K562 (cell line): Measurements from ENCODE around the gene ZNF821. TPM values are rescaled to one million over a fixed set of nuclear protein-coding genes. Genes with fewer than 3 reads are reported as not detected.
A peak's percentile ranks its signal among the peaks of the same experiment; 100 is the strongest.

Source experiments
- ATAC-seq: fragments of 200-7000 bp; cut with Tn5 transposase; 3 replicates; pipeline ENCODE4 v1.9.1; 2020; ENCODE audit warnings: moderate library complexity
- BruUV-seq: library from RNA; stranded (reverse); fragments of 400-500 nt; replicated peaks from 2 replicates; lab custom pipeline; 2021; lab: Mats Ljungman, UMichigan
- CTCF ChIA-PET: fragments of 300-600 bp; formaldehyde crosslinking; extraction: SDS; loops from one replicate; lab custom pipeline; 2021; ENCODE audit warnings: low intra/inter-chr PET ratio; lab: Yijun Ruan, JAX
- POLR2A ChIA-PET: fragments of 300-600, 350-650 bp; sonication (Branson Sonifier 250); formaldehyde crosslinking; extraction: SDS; loops from one replicate; lab custom pipeline; 2021; ENCODE audit warnings: antibody characterized with exemption, inconsistent platforms; lab: Yijun Ruan, JAX
- DNase-seq, 4 experiments: peaks; one replicate each; pipeline versions ENCODE4 v3.0.0 to v3.0.0-alpha.2; 2011 to 2018; ENCODE audit warnings: low spot score in 3 of 4, mixed read lengths in 3 of 4; ENCODE audit errors: extremely low read depth in 1 of 4
- FAIRE-seq: peaks from 2 replicates; lab custom pipeline; 2011; peaks lifted over from hg19 to GRCh38; lab: Jason Lieb, UNC
- H2AFZ ChIP-seq: 2 replicates; pipeline ENCODE4 v1.6.0; 2011; ENCODE audit warnings: low read depth, low read length, control low read depth, inconsistent platforms
- H3K27ac ChIP-seq: fragments of 200-600 bp; 3 replicates; pipeline ENCODE4 v1.8.0; 2011; ENCODE audit warnings: low read depth, mild to moderate bottlenecking, control low read depth, inconsistent platforms, low read length, moderate library complexity, mixed read lengths; ENCODE audit errors: extremely low read depth
- H3K27me3 ChIP-seq, 2 experiments: fragments of 300-600 bp in 1 of 2; 2 replicates in 1 of 2; 3 replicates in 1 of 2; pipeline versions ENCODE4 v1.6.0 to v1.8.0; 2011; ENCODE audit warnings: inconsistent platforms in 2 of 2, low read length in 2 of 2, mild to moderate bottlenecking in 1 of 2, mixed read lengths in 1 of 2, moderate library complexity in 1 of 2; ENCODE audit not compliant: control insufficient read depth in 2 of 2, insufficient read depth in 2 of 2
- H3K36me3 ChIP-seq: fragments of 300-600 bp; 3 replicates; pipeline ENCODE4 v1.8.0; 2011; ENCODE audit warnings: mild to moderate bottlenecking, low read length, inconsistent platforms; ENCODE audit not compliant: control insufficient read depth, insufficient read depth
- H3K4me1 ChIP-seq, 2 experiments: fragments of 200-600 bp in 1 of 2; replicated peaks in 1 of 2; 2 replicates in 1 of 2; 3 replicates in 1 of 2; pipeline versions ENCODE4 v1.5.1 to v1.8.0; 2011; ENCODE audit warnings: inconsistent platforms in 2 of 2, low read length in 2 of 2, mild to moderate bottlenecking in 1 of 2, mixed read lengths in 1 of 2, moderate library complexity in 1 of 2; ENCODE audit not compliant: control insufficient read depth in 2 of 2, insufficient read depth in 2 of 2
- H3K4me2 ChIP-seq: 2 replicates; pipeline ENCODE4 v1.6.1; 2011; ENCODE audit warnings: low read length, control low read depth, inconsistent platforms, mixed read lengths; ENCODE audit not compliant: insufficient read depth
- H3K4me3 ChIP-seq: fragments of 200-600 bp; sonication (generic), shearing (Covaris generic); 2 replicates; pipeline ENCODE4 v1.5.1; 2016; ENCODE audit warnings: control low read depth, inconsistent platforms
- H3K79me2 ChIP-seq: fragments of 200-600 bp; 3 replicates; pipeline ENCODE4 v1.8.0; 2011; ENCODE audit warnings: low read length, inconsistent platforms; ENCODE audit not compliant: control insufficient read depth, insufficient read depth
- H3K9ac ChIP-seq, 2 experiments: 2 replicates each; pipeline versions ENCODE4 v1.6.0 to v1.6.1; 2011; ENCODE audit warnings: low read depth in 2 of 2, low read length in 2 of 2, control low read depth in 1 of 2, inconsistent platforms in 1 of 2, mild to moderate bottlenecking in 1 of 2, mixed read lengths in 1 of 2; ENCODE audit not compliant: insufficient read depth in 1 of 2
- H3K9me1 ChIP-seq: one replicate; pipeline ENCODE4 v1.6.0; 2011; ENCODE audit warnings: inconsistent platforms, mild to moderate bottlenecking, low read length, moderate library complexity; ENCODE audit not compliant: control insufficient read depth, insufficient read depth
- H3K9me3 ChIP-seq: replicated peaks from 2 replicates; pipeline ENCODE4 v1.5.1; 2011; ENCODE audit warnings: low read depth, low read length, inconsistent platforms; ENCODE audit not compliant: control insufficient read depth, insufficient read depth
- H4K20me1 ChIP-seq: replicated peaks from 2 replicates; pipeline ENCODE4 v1.6.1; 2011; ENCODE audit warnings: low read length, inconsistent platforms, mixed read lengths; ENCODE audit not compliant: control insufficient read depth, insufficient read depth
- CBX1 ChIP-seq: sonication (generic); IDR thresholded peaks from 2 replicates; pipeline ENCODE4 v1.6.1; 2016; ENCODE audit warnings: antibody characterized with exemption, low read depth, mild to moderate bottlenecking
- ELF1 ChIP-seq: fragments of 200-800 bp; sonication (Bioruptor generic); IDR thresholded peaks from 2 replicates; pipeline ENCODE4 v1.6.1; 2016; ENCODE audit warnings: missing genetic modification characterization, missing compliant biosample characterization
- GABPB2 ChIP-seq: fragments of 250-450 bp; sonication (Bioruptor Pico); conservative IDR thresholded peaks from 2 replicates; pipeline ENCODE4 v1.5.1; 2021; ENCODE audit warnings: mild to moderate bottlenecking
- MCM7 ChIP-seq, 2 experiments: fragments of 450-650 bp; IDR thresholded peaks; 2 replicates each; pipeline ENCODE4 v1.6.1; 2016 to 2018
- NRF1 ChIP-seq, 2 experiments: fragments of 450-650 bp; IDR thresholded peaks in 1 of 2; conservative IDR thresholded peaks in 1 of 2; 2 replicates each; pipeline ENCODE4 v1.6.1; 2014; ENCODE audit warnings: mild to moderate bottlenecking in 2 of 2
- SMAD3 ChIP-seq: fragments of 450-650 bp; formaldehyde crosslinking; conservative IDR thresholded peaks from 2 replicates; pipeline ENCODE4 v1.4.0; 2020; ENCODE audit warnings: mild to moderate bottlenecking
- SNRNP70 ChIP-seq: fragments of 200-400 bp; formaldehyde crosslinking; optimal IDR thresholded peaks from 2 replicates; pipeline ENCODE3; 2017; ENCODE audit warnings: low read depth, low read length
- STAG1 ChIP-seq: sonication (generic); formaldehyde crosslinking; IDR thresholded peaks from 2 replicates; pipeline ENCODE4 v1.5.0; 2020; ENCODE audit warnings: missing genetic modification reagents, borderline replicate concordance
- WGBS: fragments of 100-300 bp; shearing (Covaris generic); methylation state at CpG from one replicate; pipeline ENCODE4 v1.1.6; 2016; ENCODE audit warnings: low coverage, mixed read lengths; ENCODE audit not compliant: insufficient coverage; ENCODE audit errors: missing lambda C conversion rate; 5-methylcytosine and 5-hydroxymethylcytosine counted together
- in situ Hi-C: fragments of 300-500 bp; cut with MboI; formaldehyde crosslinking; loops from 4 replicates; pipeline ENCODE4 v1.15.0; 2018; ENCODE audit warnings: inconsistent platforms, mixed read lengths
- intact Hi-C: fragments of 100-400 bp; cut with micrococcal nuclease; formaldehyde crosslinking; loops from 2 replicates; pipeline ENCODE4 v1.14.2; 2022
- polyA plus RNA-seq, 8 experiments: library from polyadenylated mRNA; depleted of rRNA in 4 of 8; stranded (reverse) in 5 of 8; unstranded in 3 of 8; fragments of >200 nt; fragmentation: Nextera tagmentation in 2 of 8; fragmentation: Illumina TruSeq in 1 of 8; extraction: Ambion mirVana in 2 of 8; extraction: Trizol in 1 of 8; gene quantifications; 2 replicates each; pipeline versions ENCODE4 v1.2.1 to v1.2.3, GENCODE V29; 2011 to 2014; ENCODE audit warnings: inconsistent platforms in 1 of 8, missing spikeins in 1 of 8
- total RNA-seq, 7 experiments: library from RNA; depleted of rRNA in 6 of 7; stranded (reverse); fragments of >200 nt in 6 of 7; fragmentation: Illumina TruSeq in 2 of 7; extraction: Trizol in 2 of 7; gene quantifications; 2 replicates each; pipeline versions ENCODE4 v1.2.1 to v1.2.3, GENCODE V29; 2011 to 2021; ENCODE audit warnings: low replicate concordance in 1 of 7
- TF ChIP-seq, protein P1 (sequence below): sonication (generic); formaldehyde crosslinking; IDR thresholded peaks from 2 replicates; pipeline ENCODE4 v1.8.0; 2022; ENCODE audit warnings: missing genetic modification reagents, mild to moderate bottlenecking, moderate library complexity, borderline replicate concordance

The ZNF821 gene
- total and polyA plus RNA-seq, 9 of the 15 experiments (the other 6 are each of a cell fraction or from before 2014, with no cell fraction given): 0.38 to 5.6 (median 3.6) TPM

- DNase-seq (peak in 1 of 4 experiments; percentile 19), FAIRE-seq (peak; percentile 75), ATAC-seq (peak; percentile 6)
- 2% methylated on average over 19 of the region's 20 CpGs for WGBS
- TF ChIP-seq MCM7 (IDR thresholded peaks at IDR 0.05): no peak
- TF ChIP-seq NRF1 (conservative IDR thresholded peaks at IDR 0.05 in 1 of 2, IDR thresholded peaks at IDR 0.05 in 1 of 2): no peak
- TF ChIP-seq, protein P1, sequence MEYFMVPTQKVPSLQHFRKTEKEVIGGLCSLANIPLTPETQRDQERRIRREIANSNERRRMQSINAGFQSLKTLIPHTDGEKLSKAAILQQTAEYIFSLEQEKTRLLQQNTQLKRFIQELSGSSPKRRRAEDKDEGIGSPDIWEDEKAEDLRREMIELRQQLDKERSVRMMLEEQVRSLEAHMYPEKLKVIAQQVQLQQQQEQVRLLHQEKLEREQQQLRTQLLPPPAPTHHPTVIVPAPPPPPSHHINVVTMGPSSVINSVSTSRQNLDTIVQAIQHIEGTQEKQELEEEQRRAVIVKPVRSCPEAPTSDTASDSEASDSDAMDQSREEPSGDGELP (CRISPR knock-in tag): 0 out of 2 replicates have a peak, but pooled peaks have one; percentile 28
- no peak for TF ChIP-seq CBX1
- no peak for TF ChIP-seq SMAD3 (CRISPR knock-in tag)
- TF ChIP-seq SNRNP70: no peak
- TF ChIP-seq GABPB2 (CRISPR knock-in tag): no peak
- no peak for TF ChIP-seq ELF1
- TF ChIP-seq STAG1 (CRISPR knock-in tag): no peak
- Histone ChIP-seq H3K27ac (peak overlapping the region; percentile 59), H3K9me3 (no peaks in the 10 kb centered on the region), H3K79me2 (peaks cover 23% of the 10 kb centered on the region), H3K4me2 (peak overlapping the region; percentile 81), H3K9me1 (no peaks in the 10 kb centered on the region), H3K36me3 (peaks cover 37% of the 10 kb centered on the region), H3K27me3 (no peaks in the 10 kb centered on the region), H4K20me1 (no peaks in the 10 kb centered on the region), H3K4me3 (peak overlapping the region; percentile 91), H3K4me1 (peaks cover 0 to 10% of the 10 kb centered on the region in 2 experiments; a peak in 2 of 5 replicates), H2AFZ (peak overlapping the region; percentile 64), H3K9ac (peak overlapping the region; percentile 82 to 92)
- in situ Hi-C loops: no loop called here
- ChIA-PET CTCF (no interaction called here), POLR2A (interaction anchor here (0.6 to 2.5 kb wide), 6 partner anchors 9 to 36 kb away, joined by 3 to 12 read pairs (median 4); no protein-coding TSS in a partner anchor)
- intact Hi-C loops: loop anchor here (5.0 kb wide), 1 partner anchor 39 kb away; the partner anchor contains the start of gene AP1G1
- no TSS peak for BruUV-seq
These were observed 37.6 kb downstream of the ZNF821 start for GRCh38 chr16:71846431-71846830.
